HG03521 (cell line): ENCODE measurements around the gene RNF157.

Experiments
- ATAC-seq: cut with Tn5 transposase; IDR thresholded peaks from one replicate; pipeline ENCODE4 v1.9.1; 2021; ENCODE audit warnings: mild to moderate bottlenecking, moderate library complexity; ENCODE audit not compliant: unreplicated experiment

The RNF157 gene

DNA sequence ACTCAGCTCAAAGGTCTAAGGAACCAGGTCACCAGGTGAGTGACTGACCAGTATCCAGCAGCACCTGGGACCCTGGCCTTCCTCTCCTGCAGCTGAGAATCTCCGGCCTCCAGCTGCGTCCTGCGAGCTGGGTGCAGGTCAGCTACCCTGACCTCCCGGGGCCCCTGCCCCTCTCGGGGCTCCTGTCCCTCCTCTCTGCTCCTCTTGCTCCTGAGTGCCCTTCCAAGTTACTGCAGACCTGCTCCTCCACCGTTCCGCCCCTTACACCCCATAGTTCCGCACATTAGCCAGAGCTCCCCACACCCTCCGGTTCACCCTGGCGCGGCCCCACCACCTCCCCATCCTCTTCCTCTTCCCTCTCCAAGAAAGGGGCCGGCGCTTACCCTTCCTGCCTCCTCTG lies 109.8 kb downstream of the RNF157 start:
- ATAC-seq = no peak

DNA sequence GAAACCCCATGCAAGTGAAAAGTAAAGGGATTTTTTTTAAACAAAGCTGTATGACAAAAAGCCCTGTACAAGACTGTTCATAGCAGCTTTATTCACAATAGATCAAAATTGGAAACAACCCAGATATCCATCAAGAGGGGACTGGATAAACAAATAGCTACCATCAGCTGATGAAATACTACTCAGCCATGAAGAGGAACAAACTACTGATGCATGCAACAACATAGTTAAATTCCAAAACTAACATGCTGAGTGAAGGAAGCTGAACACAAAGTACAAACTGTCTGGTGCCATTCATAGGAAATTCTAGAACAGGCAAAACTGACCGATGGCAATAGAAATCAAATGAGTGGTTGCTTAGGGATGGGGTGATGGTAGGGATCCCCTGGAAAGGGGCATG lies 114.4 kb downstream of the RNF157 start:
- ATAC-seq = no peak

DNA sequence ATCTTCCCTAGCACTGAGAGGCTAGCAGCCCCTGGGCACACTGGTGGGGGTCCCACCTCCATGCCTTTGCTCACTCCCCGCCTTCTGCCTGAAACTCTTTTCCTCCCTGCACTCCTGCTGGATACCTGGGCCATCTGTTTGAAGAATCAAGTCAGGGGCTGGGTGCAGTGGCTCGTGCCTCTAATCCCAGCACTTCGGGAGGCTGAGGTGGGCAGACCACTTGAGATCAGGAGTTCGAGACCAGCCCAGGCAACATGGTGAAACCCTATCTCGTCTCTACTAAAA lies 115.0 kb downstream of the RNF157 start:
- no peak for ATAC-seq

DNA sequence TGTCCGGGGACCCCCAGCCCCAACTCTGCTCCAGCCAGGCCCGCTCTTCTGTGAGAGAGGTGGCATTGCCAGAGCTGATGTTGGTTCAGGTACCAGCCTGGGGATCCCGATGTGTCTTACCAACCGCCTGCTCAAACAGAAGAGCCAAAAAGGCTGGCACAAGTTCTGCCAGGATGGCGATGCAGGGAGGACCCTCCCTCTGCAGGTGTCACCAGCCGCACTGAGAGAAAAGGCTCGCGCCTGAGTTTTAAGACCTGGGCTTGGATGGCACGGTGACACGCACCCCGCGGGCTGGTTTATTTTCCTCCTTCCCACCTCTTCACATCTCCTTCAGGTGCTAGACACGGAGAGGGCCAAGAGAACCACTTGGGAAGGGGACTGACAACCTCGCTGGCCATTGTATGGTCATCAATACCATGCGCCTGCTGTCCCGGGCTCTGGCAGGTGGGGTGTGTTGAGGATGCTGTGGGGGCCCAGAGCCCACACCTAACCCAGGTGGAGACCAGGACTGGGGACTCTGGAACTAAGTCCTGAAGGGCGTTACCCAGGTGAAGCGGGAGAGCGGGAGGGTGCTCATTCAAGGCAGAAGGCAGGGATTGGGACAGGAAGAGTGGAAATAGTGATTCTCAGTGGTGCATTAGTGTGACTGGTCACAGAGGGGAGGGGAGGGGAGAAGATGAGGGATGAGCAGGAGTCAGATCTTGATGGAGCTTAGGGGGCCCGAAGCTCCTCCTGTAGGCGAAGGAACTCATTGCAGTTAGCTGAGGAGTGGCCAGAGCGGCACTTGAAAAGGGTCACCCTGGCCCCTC lies 115.5 kb downstream of the RNF157 start:
- no peak for ATAC-seq

DNA sequence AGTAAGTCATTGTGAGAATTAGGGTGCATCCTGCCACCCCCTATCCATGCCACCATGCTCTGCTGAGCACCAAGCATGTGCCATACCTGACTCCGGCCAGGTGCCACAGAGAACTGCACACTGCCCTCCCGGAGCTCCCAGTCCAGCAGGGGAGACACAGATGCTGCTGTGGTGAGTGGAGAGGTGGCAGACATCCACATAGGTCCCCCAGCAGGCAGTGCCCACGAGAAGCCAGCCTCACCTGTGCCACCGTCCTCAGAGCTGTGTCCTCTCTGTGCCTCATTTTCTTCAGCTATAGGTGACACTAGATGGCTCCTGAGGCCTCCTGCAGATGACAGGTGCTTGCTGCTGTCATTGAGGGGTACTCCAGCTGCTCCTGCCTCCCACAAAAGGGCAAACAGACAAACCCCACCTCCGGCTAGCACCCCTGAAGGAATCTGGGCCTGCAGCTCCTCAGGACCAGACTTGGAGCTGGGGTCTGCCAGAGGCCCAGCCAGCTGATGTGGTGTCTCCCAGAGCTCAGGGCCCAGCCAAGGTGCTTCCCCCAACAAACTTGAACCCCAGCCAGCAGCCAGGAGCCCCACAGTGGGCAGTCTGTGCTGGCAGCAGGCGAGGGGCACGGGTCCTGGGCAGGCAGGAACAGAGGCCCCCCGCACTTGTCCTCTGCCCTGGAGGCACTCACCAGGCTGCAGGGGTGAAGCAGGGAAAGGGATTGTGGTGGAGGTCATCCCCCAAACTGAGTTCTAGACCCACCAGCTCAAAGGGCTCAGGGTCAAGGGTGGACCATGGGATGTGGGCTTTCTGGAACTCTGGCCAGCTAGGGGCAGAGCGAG lies 116.3 kb downstream of the RNF157 start:
- no peak for ATAC-seq

DNA sequence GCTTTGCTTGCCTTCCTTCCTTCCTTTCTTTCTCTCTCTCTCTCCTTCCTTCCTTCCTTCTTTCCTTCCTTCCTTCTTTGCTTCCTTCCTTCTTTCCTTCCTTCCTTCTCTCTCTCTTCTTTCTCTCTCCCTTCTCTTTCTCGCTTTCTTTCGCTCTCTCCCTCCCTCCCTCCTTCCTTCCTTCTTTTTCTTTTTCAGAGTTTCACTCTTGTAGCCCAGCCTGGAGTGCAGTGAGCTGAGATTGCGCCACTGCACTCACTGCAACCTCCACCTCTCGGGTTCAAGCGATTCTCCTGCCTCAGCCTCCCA lies 117.1 kb downstream of the RNF157 start:
- no peak for ATAC-seq

DNA sequence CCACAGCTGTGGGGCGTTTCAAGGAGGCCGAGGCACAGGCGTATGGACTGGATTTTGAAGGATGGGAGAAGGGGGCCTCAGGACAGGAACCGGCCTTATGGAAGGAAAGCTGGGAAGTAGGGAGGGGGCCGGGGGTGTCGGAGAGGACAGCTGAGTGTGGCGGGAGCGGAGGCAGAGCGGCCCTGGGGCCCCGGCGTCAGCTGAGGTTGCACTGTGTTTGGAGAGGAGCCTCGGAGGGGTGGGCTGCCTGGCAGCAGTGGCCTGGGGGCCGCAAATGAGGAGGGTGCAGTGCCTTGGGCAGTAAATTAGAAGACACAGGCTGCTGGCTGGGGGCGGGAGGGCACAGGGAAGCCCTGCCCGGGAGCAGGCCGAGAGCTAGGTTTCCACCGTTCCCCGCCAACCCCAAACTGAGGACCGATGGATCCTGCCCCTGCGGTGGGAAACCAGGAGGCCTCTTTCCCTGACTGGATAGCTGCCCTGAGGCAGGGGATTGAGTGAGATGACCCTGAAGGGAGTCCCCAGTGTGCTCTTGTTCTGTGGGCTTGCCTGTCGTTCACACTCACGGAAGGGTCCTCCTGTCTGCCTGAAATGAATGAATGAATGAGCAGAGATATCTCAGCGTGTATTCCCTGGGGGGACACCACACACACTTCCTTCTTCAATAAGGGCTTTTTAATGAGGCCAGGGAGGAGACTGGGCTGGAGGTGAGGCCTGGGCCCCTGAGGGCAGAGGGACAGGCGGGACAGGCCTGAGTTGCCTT lies 117.7 kb downstream of the RNF157 start:
- ATAC-seq = no peak

DNA sequence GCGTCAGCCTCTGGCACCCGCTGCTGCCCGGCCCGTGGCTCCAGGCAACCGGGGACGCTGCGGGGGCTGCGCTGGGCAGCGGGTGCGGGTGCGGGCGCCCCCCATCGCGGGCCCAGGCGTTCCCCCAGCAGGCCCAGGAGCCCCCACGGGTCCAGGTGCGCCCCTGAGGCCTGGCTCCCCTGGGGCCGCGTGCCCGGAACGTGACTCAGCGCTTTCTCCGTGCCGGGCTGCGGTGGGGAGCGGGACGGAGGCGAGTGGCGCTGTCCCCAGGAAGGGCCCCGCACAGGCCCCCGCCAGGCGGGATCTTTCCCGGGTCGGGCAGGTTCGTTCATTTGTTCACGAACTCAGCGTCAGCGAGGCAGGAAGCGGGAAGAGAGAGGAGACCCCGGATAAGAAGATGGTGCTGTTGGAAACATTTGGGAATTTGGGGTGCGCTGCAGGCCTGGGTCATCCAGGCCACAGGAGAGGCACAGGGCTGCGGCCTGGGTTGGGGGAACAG lies 118.3 kb downstream of the RNF157 start:
- no peak for ATAC-seq

DNA sequence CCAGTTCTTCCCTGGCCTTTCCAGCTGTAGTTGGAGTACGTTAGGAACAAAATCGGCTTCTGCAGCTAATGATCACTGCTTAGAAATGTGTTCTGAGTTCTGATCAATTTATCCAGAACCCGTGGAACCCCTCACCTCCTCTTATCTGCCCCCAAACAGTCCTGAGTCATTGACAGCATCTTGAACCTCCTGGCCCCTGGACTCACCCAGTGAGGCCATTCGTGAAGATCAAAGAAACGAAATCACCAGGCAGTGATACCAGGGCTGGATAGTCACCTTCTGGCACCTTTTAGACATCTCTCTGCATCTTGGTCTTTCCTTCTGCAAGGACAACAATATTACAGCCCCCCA lies 119.7 kb downstream of the RNF157 start:
- no peak for ATAC-seq

DNA sequence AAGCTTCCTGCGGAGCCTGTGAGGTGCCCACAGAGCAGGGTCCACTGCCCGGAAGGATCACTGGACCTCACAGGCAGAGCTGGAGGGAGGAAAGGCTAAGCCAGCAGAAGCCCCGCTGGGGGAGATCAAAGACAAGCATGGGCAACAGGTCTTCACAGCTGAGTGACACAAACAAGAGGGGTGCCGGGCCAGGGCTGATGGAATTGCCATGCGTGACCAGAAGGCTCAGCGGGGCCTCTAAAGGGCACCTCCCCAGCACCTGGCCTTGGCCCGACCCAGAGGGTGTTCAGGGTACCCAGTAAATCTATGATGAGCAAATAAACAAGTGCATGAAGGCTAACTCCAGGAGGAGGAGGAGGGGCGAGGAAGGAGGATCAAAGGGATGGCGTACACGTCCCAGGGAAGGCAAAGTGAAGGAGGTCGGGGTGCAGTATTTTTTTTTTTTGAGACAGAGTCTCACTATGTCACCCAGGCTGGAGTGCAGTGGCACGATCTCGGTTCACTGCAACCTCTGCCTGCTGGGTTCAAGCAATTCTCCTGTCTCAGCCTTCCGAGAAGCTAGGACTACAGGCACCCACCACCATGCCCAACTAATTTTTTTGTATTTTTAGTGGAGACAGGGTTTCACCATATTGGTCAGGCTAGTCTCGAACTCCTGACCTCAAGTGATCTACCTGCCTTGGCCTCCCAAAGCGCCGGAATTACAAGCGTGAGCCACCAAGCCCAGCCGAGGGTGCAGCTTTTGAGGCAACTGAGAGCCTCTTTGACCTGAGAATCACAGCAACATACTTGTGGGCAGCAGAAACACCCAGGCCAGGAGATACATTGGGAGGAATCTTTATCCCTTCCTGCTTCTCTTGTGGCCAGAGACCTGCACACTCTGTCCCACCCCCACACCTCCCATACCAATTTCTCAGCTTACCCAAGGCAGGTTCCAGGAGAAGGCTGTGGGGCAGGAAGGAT lies 120.6 kb downstream of the RNF157 start:
- ATAC-seq = no peak

DNA sequence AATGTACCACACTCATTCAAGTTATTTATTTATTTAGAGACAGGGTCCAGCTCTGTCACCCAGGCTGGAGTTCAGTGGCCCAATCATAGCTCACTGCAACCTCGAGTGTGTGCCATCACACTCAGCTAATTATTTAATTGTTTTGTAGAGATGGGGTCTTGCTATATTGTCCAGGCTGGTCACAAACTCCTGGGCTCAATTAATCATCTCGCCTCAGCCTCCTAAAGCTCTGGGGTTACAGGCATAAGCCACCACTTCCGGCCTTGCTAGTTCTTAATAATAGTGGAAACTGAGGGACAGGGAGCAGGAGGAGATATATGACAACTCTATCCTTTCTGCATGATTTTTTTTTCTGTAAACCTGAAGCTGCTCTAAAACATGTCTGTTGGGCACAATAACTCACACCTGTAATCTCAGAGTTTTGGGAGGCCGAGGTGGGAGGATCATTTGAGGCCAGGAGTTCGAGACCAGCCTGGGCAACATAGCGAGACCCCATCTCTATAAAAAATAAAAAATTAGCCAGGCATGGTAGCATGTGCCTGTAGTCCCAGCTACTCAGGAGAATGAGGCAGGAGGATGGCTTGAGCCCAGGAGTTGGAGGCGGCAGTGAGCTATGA lies 125.0 kb downstream of the RNF157 start:
- ATAC-seq = no peak

DNA sequence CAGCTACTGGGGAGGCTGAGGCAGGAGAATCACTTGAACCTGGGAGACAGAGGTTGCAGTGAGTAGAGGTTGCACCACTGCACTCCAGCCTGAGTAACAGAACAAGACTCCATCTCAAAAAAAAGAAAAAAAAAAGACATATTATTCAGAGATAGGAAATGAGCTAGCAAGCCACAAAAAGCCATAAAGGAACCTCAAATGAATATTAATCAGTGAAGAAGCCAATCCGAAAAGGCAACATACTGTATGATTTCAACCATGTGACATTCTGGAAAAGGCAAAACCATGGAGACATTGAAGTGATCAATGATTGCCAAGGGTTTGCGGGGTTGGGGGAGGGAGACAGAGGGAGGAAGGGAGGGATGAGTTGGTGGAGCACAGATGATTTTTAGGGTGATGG lies 128.3 kb downstream of the RNF157 start:
- no peak for ATAC-seq

DNA sequence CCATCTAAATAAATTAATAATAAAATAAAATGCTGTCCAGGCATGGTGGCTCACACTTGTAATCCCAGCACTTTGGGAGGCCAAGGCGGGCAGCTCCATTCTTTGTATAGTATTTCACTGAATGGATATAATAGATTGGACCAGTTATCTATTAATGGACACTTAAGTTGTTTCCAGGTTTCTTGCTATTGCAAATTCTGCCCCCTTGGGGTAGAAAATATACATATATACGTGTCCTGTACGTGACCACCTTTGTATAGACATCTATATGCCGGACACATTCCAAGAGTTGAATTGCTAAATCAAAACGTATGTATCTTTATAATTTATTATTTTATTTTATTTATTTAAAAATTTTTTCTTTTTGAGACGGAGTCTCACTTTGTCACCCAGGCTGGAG lies 132.8 kb downstream of the RNF157 start:
- ATAC-seq = no peak

DNA sequence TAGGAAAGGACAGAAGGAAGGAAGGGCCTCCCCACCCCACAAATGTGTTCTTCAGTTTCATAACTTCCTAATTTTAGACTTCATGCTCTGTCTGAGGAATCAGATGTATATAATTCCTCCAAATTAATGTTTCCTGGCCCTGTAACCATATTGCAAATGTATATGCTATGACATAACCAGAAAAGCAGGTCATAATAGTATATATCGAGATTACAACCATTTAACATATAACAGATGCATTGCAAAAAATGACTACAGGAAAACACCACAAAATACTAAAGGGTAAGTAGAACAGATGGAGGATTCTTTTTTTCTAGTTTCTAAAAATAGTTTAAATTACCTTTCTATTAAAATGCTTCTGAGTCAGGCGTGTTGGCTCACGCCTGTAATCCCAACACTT lies 133.6 kb downstream of the RNF157 start:
- no peak for ATAC-seq

DNA sequence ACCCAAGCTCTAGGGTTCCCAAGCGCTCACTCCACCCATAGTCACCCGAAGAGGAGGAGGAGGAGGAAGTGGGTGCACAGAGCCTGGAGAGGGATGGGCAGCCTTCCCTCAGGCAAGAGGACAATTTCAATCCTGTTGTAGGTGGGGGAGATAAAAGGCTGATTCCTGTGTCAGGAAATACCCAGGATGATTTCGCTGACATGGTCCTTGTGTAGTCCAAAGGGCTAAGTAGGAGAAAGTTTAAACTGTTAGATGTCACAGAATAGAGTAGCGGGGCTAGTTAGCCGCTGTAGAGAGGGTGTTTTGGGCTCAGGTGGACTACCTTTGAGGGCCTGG lies 135.4 kb downstream of the RNF157 start:
- ATAC-seq = no peak

DNA sequence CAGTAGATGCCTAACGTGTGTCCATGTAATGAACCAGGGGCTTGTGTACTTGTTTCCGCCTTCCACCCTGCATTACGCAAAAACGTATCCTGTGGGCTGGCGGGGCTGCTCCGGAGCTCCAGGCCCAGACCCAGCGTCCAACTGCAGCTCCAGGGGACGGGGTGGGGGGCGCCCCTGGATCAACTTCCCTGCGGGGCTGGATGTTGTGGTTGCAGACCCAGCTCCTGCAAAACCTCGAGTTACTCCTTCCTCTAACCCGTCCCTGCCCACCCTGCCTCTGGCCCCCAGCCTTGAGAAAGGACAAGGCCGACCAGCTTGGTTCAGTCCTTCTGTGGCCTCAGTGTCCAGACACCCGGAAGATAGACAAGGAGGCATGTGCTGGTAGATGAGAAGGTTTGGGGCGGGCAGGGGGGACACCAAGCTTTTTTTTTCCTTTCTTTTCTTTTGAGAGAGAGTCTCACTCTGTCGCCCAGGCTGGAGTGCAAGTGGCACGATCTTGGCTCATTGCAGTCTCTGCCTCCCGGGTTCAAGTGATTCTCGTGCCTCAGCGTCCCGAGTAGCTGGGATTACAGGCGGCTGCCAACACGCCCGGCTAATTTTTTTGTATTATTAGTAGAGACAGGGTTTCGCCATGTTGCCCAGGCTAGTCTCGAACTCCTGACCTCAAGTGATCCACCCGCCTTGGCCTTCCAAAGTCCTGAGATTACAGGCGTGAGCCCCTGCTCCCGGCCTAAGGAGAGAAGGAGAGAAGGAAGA lies 136.0 kb downstream of the RNF157 start:
- ATAC-seq = no peak

DNA sequence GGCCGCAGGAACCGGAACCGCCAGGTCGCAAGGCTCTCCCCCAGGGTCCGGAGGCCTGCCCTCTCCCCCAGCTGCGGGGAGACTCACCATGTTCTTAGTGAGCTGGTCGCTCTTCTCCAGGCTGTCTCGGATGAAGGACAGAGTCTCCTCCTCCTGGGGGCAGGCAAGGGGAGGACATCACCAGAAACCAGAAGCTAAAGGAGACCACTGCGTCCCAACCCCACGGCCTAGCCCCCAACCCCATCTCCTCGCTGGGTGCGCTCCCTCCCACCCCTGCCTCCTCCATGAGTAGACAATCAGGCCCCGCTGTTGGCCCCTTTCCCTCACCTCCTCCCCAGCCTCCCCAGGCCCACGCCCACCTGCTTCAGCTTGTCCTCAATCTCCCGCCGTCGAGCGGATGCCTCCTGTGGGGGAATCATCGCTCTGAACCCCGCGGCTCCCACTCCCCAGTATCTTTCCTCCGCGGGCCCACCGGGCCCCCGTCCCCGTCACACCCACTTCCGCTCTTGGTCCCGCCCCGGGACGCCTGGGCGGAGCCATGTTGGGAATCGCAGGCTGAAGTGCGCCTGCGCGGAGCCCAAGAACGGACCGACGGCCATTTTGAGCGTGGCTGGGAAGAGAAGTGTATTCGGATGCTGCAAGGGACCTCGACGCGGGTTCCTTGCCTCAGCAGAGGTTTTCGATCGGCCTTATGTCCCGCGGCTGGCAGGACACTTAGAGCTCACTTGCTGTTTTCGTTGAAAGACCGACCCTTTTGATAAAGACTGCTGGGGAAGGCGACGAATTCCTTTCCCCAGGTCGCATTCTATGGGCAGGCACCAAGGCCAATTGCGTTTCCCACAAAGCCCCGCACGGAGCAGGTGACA lies 136.8 kb downstream of the RNF157 start, which contains the start of gene EXOC7:
Gene EXOC7, minus strand, starts transcription at position 514 of the 866 bp plus-strand sequence. Its CDS starts 95 bp downstream, at position 419.
- ATAC-seq = peak; percentile 82

DNA sequence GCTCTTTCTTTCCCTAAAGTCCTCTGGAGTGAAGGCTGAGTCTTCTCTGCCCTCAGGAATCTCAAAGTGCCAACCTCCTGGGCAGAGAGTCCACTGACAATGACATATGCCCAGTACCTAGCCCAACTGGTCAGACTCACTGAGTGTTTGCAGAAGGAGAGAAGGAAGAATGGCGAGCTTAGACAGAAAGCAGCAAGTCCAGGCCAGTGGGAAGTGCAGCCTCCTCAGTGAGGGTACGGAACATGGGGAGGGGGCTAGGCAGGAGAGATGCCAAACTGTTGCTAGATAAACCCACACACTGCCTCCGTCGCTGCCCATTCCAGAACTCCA lies 137.4 kb downstream of the RNF157 start:
- no peak for ATAC-seq
